T-helper 2 cell (primary cell): ENCODE results near the gene RGS7BP.
A peak's percentile ranks its signal among the peaks of the same experiment; 100 is the strongest.

ENCODE experiments used
- DNase-seq, 5 experiments: peaks; one replicate each; pipeline versions ENCODE4 v3.0.0 to v3.0.0-alpha.2; 2012 to 2022

The RGS7BP gene

DNA sequence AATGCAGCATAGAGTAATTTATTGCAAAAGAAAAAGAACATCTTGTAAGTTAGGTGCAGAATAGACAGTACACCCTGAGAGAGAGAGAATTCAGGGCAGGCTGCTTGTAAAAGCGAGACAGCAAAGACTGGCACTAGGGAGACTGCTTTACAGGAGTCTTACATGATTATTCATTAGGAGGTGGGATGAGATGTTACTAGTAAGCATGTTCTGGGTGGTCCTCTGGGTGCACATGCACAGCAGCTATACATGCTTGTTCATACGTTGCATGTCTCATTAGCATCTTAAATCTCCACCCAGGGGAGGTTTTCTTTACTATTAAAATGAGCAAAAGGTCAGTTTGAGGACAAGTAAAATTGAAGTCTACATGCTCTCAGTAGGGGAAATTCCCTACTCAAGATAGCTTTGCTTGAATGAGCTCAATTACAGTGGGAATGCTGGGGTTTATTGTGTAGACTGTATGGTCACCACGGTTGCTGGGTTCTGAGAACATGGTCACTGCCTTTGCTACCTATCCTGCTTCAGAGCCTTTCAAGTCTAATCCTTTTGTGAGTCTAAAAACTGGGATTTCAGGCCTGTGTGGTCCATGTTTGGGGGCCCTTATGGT lies 60.6 kb downstream of the RGS7BP start:
- no peak for DNase-seq

DNA sequence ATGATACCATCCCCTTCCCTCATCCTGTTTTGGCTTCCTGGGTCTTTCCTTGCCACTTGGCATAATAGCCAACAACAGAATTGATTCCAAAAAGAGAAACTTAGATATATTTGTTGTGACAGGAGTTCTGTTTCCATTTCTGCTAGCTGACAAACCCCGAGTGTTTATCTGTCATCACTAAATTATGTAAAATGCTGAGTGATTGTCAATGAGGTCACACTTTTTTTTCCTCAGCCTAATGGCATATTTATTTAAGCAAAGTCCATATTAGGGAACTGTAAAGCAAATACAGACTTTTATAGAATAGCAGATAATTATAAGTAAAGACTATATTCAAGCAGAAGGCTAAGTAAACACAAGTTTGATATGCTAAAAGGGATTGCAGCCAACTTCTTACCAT lies 64.0 kb downstream of the RGS7BP start:
- no peak for DNase-seq

DNA sequence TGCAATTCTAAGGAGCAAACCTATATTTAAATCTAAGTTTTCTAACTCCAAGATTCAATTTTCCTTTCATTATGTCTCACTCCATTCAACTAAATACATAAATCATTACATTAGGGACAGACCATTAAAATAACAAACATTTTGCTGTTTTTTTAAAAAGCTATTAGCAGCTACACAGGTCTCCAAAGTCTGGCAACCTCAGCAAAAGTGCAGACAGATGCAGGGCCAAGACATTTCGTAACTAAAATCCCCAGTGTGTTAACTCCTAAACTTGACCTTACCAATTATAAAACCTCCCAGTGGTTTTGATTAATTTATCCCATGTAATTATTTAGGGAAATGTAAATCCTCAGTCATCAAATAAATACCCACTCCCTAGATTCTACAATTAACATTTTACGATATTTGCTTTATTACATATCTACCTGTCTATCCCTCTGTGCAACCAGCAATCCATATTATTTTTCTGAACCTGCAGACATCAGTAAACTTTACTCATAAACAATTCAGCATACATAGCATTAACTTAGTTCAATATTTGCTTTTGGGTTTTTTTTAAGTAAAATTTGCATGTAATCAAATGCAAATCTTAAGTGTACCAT lies 64.7 kb downstream of the RGS7BP start:
- DNase-seq, result no peak

DNA sequence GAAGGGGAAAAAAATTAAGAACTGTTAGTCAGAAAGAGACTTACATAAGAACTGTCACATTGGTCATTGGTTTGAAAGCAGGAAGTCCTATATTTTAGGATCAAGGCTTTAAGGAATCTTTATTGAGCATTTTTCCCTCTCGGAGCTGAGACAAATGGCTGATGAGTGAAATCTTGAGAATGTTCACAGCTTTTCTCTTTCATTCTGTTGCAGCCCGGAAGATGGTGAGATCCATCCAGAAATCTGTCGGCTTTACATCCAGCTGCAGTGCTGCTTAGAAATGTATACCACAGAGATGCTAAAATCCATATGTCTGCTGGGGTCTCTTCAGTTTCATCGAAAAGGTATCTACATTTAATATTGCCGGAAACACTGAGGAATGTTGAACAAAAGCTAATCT lies 69.7 kb downstream of the RGS7BP start:
- DNase-seq, result no peak

DNA sequence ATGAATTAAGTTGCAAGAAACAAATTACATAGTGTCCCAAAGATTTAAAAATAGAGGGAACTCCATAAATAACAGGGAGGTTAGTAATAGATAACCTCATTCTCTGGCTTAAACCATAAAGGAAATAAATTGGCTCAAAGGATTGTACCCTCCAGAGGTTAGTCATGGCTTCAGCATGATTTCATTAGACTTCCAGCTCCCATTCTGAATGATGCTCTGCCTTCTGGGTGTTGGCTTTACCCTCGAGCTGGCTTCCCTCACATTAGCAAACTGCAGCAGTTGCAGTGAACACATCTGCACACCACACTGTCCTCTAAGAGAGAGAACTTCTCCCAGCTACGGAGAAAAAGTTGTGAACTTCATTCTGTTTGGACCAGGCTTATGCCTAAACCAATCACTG lies 70.4 kb downstream of the RGS7BP start:
- no peak for DNase-seq

DNA sequence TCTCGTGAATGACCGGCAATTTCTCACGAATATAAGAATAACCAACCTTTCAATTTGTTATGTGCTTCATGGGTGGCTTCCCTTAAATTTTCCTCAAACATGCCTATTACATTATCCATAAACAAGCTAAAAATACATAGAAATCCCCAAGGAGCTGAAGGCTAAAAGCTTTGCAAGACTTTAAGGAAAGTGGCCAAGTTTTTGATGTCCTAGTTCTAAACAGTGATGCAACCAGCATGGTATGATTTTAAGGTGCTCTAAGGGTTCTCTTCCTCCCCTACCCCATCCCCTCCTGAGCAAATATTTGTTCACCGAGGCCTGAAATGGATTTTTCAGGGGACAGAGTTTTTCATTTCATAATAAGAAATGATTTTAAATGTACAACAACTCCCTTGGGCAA lies 79.8 kb downstream of the RGS7BP start:
- DNase-seq, result no peak

DNA sequence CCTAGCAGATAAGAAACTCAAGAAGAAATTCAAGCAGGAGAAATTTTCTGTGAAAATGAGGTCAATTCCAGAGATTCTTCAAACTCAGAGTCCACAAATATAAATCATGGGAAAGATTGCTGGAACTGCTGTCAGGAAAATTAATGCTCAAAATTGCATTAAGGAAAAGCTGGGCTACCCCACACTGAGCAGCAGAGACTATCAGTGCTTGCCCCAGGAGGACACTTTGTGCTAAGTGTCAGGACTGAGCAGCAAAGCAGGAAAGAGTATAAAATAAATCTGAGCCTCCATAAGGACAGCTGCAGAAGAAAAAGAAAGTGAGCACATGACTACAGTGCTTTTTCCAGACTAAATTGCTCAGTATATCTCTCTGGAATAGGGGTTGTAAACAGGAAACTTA lies 81.6 kb downstream of the RGS7BP start:
- no peak for DNase-seq

DNA sequence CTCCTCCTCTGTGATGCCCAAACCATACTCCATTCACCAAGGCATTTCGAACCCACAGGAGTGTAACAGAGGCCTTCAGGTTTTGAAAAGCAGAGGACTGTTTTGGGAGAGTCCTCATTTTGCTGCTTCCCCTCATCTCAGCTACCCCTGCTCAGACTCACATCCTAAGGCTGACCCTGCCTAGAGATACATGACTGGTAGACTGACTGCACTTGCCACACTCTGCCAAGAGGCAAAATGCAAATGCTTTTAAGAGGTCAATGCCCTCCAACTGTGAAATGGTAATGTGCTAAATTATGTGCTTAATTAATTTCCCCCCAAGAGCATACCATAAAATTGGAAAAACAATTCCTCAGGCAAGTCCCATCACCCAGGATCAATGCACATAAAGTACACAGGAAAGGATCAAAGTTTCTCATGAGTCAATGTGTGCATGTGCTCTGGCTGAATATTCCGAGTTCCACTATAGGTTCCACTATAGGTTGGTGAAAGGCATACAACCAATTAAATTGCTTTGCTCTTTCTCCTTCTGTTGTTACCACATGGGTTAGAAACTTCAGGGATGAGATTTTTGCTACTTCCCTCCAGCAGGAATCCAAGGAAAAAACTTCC lies 87.0 kb downstream of the RGS7BP start:
- DNase-seq, result no peak

DNA sequence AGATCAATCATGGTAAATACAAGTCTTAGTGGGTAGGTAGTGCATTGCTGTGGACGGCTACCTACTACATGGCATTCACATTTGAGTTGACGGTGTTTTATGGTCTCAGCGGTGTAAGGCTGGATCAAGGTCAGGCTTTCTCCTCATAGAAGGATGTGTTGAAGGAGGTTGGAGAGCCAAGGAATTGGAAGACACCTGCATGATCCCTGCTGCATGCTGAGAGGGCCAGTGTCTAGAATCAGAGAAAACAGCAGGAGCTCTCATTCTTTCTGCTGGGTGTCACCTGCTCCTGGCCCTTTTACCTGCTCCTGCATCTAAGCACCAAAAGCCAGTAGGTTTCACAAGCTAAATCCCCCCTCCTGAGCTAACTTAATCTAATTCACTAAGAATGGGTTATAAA lies 88.2 kb downstream of the RGS7BP start:
- no peak for DNase-seq

DNA sequence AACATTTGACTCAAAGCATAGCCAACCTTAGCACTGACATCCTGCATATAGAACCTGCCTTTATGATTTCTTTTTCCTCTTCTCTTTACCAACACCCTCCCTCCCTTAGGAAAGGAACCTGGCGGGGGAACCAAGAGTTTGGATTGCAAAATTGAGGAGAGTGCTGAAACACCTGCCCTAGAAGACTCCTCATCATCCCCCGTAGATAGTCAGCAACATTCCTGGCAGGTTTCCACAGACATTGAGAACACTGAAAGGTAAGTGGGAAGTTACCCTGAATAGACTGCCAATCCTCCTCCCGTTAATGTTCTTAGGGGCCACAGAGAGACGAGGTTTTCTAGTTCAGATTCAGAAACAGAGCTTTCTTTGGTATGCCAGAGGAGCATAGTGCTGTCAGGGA lies 88.8 kb downstream of the RGS7BP start:
- DNase-seq, result no peak

DNA sequence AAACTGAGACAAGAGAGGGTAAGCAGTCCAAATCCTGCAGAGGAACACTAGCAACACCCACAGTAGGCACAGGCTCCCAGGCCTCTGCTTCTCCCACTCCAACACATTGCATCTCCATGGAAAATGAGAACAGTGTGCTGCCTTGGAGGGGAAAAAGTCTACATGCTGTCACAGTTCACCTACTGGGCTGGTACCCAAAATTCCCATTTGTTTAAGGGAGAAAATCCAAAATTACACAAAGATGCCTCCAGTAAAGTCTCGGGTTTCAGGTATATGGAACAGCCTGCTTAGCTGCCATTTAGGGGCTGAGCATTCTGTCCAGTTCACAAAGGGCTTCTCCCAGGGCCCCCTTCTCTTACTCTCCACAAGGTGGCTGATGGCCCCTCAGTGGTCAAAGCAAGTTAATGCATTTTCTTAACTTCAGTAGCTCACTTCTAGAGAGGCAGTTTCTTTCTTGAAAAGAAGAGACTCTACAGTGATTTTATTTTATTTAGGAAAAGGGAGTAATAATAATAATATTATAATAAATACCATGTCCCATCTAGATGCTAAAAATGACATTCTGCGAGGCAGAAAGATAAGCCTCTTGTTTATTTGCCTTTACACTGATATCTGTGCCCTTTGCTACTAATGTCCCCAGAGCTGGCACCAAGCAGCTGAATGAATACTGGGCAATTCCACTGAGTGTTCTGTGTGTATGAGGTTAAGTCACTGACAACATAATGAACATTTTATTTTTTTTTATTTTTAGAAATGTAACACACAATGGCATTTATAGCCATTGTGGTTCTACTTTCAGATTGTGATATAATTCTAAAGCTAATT lies 89.4 kb downstream of the RGS7BP start:
- DNase-seq, result no peak

DNA sequence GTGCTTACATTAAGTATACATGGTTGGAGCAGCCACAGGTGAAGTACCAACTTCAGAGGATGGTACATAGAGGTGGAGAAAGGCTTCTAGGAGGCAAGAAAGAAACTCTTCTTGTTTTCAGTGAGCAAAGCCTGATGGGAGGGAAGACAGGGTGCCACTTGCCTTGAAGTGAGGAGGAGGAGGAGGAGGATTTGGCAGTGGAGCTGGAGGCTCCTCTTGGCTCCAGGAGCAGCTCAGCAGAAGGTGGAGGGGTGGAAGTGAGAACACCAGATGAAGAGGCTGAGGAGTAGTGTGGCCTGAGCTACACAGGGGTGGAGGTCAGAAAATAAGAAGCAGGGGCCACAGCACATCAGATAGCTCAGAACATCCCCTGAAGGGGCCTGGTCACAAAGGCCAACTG lies 93.4 kb downstream of the RGS7BP start:
- DNase-seq, result no peak

DNA sequence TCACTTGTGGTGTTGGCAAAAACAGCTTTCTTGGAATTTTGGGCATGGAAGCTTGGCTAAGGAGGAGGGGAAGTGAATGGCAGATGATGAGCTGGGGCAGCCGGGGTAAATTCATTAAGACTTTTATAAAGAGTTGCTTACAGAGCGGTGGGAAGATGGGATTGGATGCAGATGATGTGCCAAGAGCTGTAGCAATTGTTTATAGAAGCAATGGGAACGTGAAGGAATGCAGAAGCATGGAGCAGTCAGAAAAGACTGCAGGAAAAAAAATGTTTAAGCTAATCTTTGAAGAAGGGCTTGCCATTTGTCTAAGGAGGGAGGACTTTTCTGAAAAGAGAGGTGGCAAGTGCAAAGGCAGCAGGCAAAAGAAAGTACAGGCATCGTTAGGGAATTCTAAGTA lies 97.9 kb downstream of the RGS7BP start:
- no peak for DNase-seq

DNA sequence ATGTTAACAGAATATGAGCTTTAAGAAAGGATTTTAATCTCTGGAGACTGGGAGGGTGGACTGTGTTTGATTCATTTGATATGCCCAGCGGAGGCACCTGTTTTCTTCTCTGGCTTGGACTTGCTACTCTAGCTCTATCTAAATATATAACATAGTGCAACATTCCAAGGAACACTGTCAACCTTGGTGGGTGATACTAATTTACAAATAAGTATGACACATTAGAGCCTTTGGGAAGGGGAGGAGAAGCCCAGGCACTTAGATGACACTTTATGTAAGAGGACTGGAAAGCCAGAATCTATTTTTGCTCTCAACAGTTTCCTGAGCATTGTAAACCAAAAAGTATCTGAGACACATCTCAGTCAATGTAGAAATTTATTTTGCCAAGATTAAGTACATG lies 101.1 kb downstream of the RGS7BP start:
- DNase-seq, result no peak

DNA sequence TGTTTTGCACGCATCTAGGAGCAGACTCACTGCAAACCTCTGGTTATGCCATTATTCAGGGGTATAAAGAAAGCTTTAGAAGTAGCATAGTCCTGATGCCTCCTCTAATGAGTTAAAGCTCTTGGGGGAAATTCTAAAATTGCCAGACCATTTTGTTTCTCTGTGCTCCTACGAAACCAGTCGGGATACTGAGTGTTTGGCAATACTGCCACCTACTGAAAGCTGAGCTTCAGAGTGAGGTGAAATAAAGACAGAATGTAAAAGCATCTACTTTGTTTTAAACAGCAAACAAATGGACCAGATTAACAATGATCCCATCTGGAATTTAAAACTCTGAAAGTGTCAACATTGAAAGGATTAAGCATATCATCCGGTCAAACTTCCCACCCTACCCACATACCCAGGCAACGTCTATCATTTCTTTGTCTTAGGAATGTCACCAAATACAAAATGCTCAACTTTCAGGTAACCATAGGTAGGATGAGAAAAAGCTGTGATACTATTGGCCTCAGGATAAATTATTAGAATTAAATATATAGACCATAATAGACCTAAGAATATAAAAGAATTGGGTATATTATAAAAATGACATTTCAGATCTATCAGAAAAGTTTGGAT lies 106.6 kb downstream of the RGS7BP start:
- DNase-seq, result peak in 2 of 5 experiments; percentile 20 to 30

DNA sequence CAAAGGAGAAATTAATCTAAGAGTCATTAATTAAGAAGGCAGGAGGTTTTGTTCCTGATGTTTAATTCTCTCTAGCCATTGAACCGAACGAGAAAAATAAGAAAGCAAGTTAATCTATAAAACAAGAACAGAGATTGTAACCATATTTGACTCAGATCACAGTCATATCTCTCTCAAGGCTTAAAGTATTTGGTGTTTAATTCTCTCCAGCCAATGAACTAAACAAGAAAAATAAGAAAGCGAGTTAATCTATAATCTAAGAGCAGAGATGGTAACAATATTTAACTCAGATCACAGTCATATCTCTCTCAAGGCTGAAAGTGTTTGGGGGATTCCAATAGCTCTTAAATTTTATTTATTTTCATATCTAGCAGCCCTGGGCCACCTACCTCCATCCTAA lies 110.1 kb downstream of the RGS7BP start:
- no peak for DNase-seq

DNA sequence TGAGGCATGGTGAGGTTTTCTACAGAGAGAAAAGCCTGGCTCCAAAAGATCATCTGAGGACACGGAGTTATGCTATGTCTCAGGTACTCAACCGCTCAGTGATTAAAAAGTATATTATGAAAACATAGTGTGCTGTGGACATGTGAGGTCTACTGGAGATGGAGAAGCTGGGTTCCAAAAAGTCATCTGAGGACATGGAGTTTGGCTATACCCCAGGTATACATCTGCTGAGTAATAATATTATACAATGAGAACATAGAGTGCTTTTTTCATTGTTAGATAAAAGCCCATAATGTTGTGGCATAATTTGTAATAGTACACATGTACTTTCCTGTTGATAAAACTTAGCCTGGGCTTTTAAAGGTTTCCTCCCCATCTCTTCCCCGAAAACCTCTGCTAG lies 113.8 kb downstream of the RGS7BP start:
- DNase-seq, result no peak

DNA sequence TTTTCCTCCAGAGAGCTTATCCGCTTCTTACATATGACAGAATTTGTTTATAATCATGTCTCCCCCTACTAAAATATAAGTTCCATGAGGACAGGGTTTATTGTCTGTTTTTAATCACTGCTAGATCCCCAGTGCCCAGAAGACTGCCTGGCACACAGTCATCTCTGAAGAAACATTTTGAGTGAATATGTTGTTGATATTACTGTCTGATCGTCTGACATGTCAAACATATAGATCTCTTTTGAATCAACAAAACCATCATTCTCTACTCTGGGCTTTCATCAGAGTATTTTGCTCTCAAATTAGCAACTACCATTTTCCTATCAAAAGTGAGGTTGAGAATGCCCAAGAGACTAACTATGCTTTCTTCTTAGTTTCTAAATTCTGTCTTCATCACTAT lies 117.2 kb downstream of the RGS7BP start:
- DNase-seq, result no peak

DNA sequence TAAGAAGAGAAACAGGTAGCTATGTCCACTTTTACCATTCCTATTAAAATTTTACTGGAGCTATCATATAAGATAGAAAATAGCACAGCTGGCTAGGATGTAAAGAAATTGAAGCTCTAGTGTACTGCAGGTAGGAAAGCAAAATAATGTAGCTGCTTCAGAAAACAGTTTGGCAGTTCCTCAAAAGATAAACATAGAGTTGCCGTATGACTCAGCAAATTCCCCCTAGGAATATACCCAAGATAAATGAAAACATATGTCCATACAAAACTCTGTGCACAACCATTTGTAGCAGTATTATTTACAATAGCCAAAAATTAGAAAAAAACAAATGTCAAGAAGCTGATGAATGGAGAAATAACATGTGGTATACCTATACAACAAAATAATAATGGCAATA lies 119.9 kb downstream of the RGS7BP start:
- DNase-seq, result no peak

DNA sequence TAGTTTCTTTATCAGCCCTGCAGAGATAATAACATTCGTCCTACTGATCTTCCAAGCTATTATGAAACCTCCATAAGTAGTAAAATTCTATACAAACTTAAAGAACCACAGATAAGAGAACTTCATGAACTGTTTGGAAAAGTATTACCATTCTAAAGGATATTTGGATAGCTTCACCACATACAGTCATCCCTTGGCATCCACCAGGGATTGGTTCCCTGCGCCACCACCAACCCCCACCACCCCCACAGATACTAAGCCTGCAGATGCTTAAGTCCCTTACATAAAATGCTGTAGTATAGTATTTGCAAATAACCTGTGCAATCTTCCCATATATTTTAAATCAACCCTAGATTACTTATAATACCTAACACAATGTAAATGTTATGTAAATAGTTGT lies 123.1 kb downstream of the RGS7BP start:
- DNase-seq, result no peak

DNA sequence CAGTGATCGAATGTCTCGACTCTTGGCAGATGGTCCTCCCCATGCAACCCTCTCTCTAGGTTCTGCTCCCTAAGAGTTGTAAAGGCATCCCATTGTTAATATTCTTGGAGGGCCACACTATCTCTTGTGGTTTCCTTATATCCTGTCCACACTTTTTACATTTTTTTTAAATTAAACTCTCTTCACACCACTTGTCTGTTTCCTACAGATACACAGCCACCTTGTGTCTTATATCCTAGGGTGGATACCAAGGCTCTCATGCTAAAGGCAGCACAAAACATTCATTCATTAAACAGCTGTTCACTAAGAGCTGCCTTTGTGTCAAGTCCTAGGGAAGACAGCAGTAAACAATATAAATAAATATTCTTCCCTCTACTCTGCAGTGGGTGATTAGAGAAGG lies 124.0 kb downstream of the RGS7BP start:
- no peak for DNase-seq

DNA sequence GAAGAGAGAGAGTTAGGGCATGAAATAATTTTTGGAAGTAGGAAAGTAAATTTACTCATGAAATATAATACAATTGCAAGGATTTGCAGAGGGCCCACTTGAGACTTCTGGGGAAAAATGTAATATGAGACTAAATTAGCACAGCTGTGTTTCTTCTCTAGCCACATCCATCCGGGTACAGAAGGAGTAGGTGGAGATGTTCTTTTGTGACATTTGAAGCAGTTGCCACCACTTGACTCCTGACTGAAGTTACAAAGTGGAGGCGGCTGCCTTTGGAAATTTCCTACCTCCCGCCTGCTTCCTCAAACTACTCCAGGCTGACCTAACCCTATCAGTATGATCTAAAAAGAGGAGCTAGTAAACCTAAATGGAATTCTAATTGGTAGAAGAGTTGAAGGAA lies 126.4 kb downstream of the RGS7BP start:
- DNase-seq, result no peak

DNA sequence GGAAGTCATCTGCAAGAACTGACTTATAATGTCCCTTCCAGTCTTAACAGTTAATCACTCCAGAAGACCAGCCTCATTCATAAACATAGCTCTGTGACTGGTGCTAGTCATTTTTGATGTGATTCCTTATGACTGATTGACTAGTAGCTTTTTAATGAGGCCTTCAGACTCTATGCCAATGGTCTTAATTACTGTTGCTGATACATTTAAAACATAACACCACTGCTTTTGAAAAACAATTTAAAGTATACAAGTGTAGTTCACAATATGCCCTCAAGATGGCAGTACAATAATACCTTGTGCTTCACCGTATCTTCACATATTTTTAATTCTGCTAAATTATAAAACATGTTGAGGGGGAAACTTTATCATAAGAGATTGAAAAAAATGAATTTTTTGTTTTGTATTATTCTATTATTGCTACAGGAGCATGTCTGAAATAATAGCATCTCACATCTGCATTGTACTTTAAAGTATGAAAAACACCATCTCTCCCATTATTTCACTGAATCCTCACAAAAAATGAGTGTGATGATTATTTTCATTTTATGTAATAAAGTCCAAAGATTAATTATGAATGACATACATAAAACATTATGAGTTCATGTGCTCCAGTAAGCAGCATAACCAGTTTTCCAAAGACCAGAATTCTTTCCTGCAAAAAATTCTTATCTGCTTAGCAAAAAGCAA lies 129.3 kb downstream of the RGS7BP start:
- DNase-seq, result peak in 2 of 5 experiments; percentile 15 to 29
